ENCODE data around the gene GMIP.

The GMIP gene

DNA sequence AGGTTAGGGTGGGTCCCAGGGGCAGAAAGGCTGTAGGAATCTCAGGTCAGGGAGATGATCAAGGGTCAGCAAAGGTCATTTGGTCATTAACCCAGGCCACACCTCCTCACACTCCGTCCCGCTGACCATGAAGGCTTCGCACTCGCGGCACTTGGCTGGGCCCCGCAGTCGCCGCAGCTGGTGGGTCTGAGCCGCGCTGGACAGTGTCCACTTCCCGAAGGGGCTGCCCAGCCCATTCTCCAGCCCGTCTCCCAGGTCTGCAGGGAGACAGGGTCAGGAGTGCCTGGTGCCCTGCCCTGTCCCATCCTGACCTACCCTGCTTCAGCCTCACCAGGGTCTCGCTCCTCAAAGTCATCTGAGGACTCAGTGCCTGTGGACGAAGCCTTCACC is 8.1 kb downstream of the GMIP start:
- DNase-seq = no peak

- no peak for DNase-seq
These were observed 8.7 kb downstream of the GMIP start for GRCh38 chr19:19634516-19635312.

GRCh38 chr19:19633711-19634515 is 9.5 kb downstream of the GMIP start:
- DNase-seq = no peak

GRCh38 chr19:19632661-19633060 is 10.8 kb downstream of the GMIP start:
- DNase-seq = no peak

DNA sequence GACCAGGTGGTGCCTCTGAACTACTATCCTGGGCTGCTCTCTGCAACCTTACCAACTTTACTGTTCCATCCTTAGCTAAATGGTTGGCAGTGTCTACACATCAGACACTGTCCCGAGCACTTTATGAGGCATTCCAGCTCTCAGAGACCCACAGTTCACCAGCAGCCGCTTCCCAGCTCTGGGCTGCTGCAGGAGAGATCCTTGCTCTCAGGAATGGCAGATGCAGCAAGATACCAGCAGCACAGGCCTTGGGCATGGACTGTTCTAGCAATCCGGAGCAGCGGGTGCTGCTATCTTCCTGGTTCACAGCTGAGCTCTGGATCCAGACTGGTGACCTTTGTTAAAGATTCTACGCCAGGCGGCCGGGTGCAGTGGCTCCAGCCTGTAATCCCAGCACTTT is 12.1 kb downstream of the GMIP start:
- DNase-seq = no peak

- no peak for DNase-seq
These were observed 13.0 kb downstream of the GMIP start for GRCh38 chr19:19630426-19630825.

DNA sequence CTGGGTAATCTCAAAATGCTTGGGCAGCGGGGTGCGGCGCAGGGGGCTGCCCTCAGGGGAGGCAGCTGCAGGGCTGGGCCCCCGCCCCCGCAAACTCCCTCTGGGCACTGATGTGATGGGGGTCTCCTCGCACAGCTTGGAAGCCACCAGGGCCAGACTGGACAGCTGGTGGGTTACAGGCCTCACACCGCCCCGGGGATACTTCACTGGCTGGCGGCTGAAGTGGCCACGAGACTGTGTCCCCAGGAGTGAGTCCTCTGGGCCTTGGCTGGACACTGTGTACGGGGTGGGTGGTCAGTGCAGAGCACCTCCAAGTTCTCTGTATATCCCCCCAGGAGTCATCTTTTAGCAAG is 13.4 kb downstream of the GMIP start:
- DNase-seq = no peak

- no peak for DNase-seq
These were observed 14.8 kb downstream of the GMIP start for GRCh38 chr19:19628501-19629134.

DNA sequence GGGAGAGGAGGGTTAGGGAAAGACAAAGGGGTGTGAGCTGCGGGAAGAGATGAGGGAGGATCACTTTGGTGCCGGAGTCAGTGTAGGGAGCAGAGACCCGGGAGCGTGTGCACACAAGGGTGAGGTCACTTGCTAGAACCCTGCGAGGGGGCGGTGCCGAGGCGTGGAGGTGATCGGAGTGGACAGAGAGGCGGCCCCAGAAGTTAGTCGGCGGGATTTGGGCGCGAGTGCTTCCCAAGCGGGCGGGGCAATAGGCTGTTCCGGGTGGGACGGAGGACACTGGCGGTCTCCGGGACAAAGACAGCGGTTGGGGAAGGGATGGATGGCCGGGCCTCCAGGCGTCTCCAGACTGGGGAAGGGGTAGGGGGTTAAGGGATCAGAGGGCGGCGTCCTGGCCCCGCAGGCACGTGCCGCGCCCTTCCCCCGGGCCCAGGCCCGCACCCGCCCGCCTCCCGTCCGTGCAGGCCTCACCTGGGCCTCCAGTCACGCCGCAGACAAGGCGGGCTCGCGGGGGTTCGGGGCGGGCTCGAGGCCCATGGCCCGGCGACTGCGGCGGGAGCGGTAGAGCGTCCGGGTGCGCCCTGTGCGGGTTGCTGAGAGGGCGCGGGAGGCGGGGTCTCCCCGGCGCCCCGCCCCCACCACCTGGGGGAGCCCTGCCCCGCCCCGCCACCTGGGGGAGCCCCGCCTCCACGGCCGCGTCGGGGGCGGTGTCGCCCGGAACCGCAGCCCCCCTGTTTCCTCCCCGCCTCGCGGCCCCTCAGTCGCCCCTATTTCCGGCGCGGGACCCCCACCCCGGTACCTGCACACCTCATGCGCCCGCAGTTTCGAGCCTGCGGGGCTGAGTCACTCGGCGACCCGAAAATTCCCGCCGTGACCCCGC is 15.6 kb downstream of the GMIP start, which contains the start of gene LPAR2:
Gene LPAR2, minus strand, starts transcription at position 600 of the 880 bp plus-strand sequence. CDS start 945 bp downstream, outside the sequence.
- no peak for DNase-seq

- no peak for DNase-seq
These were observed 16.7 kb downstream of the GMIP start for GRCh38 chr19:19626516-19627472.

DNA sequence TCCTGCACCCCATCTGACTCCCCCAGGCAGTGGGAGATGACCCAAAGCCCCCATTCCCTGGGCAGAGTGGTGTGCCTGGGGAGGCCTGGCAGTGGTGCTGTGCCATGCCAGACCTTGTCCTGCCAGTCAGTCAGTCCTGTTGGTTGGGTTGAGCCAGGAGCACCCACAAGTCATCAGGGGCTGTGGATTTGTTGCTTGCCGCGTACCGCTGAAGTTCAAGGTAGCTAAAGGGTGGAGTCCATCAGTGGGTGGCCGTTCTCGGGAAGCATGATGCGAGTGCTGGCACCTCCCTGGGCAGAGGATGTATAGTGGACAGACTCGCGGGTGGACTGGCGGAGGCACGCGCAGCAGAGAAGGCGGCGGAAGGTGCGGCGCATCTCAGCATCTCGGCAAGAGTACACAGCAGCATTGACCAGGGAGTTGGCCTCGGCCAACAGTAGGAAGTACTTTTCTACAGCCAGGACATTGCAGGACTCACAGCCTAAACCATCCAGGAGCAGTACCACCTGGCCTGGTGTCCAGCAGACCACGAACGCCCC is 19.4 kb downstream of the GMIP start:
- DNase-seq = no peak

- DNase-seq = no peak
These were observed 20.1 kb downstream of the GMIP start for GRCh38 chr19:19623383-19623782.

DNA sequence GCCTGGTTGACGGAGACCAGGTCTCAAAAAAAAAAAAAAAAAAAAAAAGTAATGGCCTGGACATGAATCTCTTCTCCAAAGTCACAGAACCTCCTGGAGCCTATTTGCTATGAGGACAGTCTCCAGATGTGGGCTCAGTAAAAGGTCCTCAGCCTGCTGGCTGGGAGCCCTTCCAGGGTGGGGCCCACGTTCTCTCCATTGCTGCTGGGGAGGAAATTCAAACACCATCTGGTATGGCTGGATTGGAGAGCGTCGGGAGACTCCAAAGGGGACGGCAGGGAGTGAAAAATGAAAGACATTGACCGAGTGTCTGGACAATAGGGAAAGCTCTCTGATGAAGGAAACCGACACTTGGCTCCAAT is 23.6 kb downstream of the GMIP start:
- no peak for DNase-seq

DNA sequence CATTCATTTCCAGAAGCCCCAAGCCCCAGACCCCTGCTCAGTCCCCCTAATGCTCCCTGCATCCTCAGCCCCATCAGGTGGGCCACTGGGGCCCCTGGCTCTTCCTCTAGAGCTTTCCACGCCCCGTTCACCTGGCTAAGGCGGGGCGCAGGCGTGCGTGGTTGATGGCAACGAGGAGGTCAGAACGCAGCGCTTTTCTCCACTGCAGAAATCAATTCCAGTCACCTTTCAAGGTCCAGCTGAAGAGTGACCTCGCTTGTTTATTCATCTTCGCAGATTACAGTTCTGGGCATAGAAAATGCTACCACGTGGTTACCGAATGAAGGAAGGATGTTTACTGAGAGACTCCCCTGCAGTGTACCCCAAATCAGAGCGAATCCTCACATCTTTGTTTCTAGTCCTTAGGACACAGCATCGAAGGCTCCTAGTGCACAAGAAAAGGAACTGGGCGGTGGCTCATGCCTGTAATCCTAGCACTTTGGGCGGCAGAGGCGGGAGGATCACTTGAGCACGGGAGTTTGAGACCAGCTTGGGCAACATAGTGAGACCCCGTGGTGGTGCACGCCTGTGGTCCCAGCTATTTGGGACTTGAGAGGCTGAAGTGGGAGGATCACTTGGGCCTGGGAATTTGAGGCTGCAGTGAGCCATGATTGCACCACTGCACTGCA is 24.1 kb downstream of the GMIP start:
- DNase-seq = no peak

GRCh38 chr19:19618219-19619051 is 25.0 kb downstream of the GMIP start, which contains the start of gene PBX4:
Gene PBX4 (minus strand): TSS chr19:19618687. CDS start chr19:19618629, 58 bp downstream.
- DNase-seq = peak in 13 of 14 donors; percentile 28 to 87 (median 72)

DNA sequence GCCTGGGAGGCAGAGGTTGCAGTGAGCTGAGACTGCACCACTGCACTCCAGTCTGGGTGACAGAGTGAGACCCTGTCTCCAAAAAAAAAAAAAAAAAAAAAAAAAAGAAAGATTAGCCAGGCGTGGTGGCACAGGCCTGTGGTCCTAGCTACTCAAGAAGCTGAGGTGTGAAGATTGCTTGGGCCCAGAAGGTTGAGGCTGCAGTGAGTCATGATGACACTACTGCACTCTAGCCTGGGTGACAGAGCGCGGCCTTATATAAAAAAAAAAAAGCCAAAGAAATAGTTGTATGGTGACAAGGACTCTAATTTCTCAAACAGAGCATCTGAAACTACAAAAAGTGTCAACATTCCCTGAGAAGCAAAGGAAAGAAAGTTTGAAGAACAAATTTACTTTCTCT is 28.4 kb downstream of the GMIP start:
- no peak for DNase-seq

DNA sequence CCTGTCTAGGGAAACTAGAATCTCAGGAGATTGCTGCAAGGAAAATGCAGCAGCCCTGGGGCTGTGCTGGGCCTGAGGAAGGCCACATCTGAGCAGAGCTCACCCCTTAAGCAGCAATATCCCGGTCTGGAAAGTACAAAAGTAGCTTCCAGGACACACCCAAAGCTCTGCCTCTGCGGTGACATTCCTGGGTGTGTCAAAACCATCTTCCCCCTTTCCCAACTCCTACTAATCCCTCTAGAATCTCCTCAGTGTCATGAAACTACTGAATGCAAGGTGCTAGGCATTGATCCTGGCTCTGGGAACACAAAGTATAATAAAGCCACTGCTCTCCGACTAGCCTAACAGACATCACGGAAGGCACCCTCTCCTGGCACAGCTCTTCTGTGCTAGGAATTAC is 30.0 kb downstream of the GMIP start:
- DNase-seq = no peak

DNA sequence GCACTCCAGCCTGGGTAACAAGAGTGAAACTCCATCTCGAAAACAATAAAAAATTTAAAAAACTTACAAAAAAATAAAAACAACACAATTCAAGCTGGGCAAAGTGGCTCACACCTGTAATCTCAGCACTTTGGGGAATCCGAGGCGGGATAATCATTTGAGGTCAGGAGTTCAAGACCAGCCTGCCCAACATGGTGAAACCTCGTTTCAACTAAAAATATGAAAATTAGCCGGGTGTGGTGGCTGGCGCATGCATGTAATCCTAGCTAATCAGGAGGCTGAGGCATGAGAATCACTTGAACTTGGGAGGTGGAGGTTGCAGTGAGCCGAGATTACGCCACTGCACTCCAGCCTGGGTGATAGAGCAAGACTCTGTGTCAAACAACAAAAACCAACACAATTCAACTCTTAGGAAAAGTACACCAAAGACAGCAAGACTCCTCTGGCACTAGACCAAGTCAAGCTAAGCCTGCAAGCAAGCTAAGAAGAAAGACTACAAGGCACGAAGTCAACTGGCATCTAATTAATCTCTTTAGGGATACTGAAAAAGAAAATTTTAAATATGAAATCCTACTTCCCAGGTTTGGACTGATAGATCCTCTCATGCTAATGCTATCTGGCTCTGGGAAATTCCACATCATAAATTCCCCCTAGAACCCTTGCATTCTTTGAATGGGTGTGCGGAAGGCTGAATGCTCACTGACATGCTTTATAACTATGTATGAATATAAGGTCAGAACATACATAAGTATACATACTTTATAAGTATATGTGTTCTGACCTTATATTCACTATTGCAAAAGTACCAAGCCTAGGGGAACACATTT is 32.9 kb downstream of the GMIP start:
- no peak for DNase-seq

Measured in C1 segment of cervical spinal cord (tissue), 14 donors.